DND-41 (cell line): ENCODE results near the gene C15orf62.
A peak's percentile ranks its signal among the peaks of the same experiment; 100 is the strongest.

Source experiments
- ATAC-seq: fragments of 200-7000 bp; cut with Tn5 transposase; 3 replicates; pipeline ENCODE4 v1.9.1; 2021; ENCODE audit warnings: low read depth; ENCODE audit not compliant: insufficient read depth
- DNase-seq: peaks from one replicate; pipeline ENCODE4 v3.0.0-alpha.2; 2020
- H2AFZ ChIP-seq: 2 replicates; pipeline ENCODE4 v1.6.0; 2012; ENCODE audit warnings: low read depth, low read length
- H3K27ac ChIP-seq: 2 replicates; pipeline ENCODE4 v1.5.1; 2012; ENCODE audit warnings: low read length, inconsistent platforms
- H3K27me3 ChIP-seq: fragments of 200-600 bp; sonication (generic); 2 replicates; pipeline ENCODE4 v1.6.0; 2012; ENCODE audit warnings: low read length, mild to moderate bottlenecking, inconsistent platforms; ENCODE audit not compliant: insufficient read depth, poor library complexity
- H3K36me3 ChIP-seq: 2 replicates; pipeline ENCODE4 v1.5.1; 2012; ENCODE audit warnings: low read length, inconsistent platforms; ENCODE audit not compliant: insufficient read depth
- H3K4me1 ChIP-seq: 2 replicates; pipeline ENCODE4 v1.5.1; 2012; ENCODE audit warnings: mild to moderate bottlenecking, low read length; ENCODE audit not compliant: insufficient read depth
- H3K4me2 ChIP-seq: 2 replicates; pipeline ENCODE4 v1.6.0; 2012; ENCODE audit warnings: mild to moderate bottlenecking, moderate library complexity, low read length, inconsistent platforms; ENCODE audit not compliant: insufficient read depth
- H3K4me3 ChIP-seq, 2 experiments: fragments of 200-600 bp in 1 of 2; shearing (Covaris generic) in 1 of 2; 2 replicates each; pipeline ENCODE4 v1.5.1; 2012 to 2016; ENCODE audit warnings: inconsistent platforms in 2 of 2, low read length in 2 of 2, mild to moderate bottlenecking in 2 of 2, low read depth in 1 of 2, moderate library complexity in 1 of 2
- H3K79me2 ChIP-seq: 2 replicates; pipeline ENCODE4 v1.6.0; 2012; ENCODE audit warnings: low read length, inconsistent platforms; ENCODE audit not compliant: insufficient read depth
- H3K9ac ChIP-seq: 2 replicates; pipeline ENCODE4 v1.6.0; 2012; ENCODE audit warnings: low read depth, mild to moderate bottlenecking, inconsistent platforms, low read length, moderate library complexity
- H3K9me3 ChIP-seq: 2 replicates; pipeline ENCODE4 v1.5.1; 2012; ENCODE audit warnings: low read length, moderate library complexity, mild to moderate bottlenecking, inconsistent platforms; ENCODE audit not compliant: insufficient read depth, severe bottlenecking
- H4K20me1 ChIP-seq: 2 replicates; pipeline ENCODE4 v1.6.0; 2012; ENCODE audit warnings: low read length; ENCODE audit not compliant: insufficient read depth
- CTCF ChIP-seq: IDR thresholded peaks from 2 replicates; pipeline ENCODE4 v1.5.1; 2012; ENCODE audit warnings: borderline replicate concordance, low read length, moderate library complexity, mild to moderate bottlenecking; ENCODE audit not compliant: poor library complexity, severe bottlenecking; ENCODE audit errors: extremely low read depth
- EZH2 ChIP-seq: IDR thresholded peaks from 3 replicates; pipeline ENCODE4 v1.6.1; 2012; ENCODE audit warnings: borderline replicate concordance, low read depth, mild to moderate bottlenecking, moderate library complexity, low read length, inconsistent platforms; ENCODE audit not compliant: severe bottlenecking

The C15orf62 gene

GRCh38 chr15:40796512-40796911 is 26.7 kb downstream of the C15orf62 start:
- no peak overlapping the region for H3K4me2 ChIP-seq
- DNase-seq (no peak), ATAC-seq (no peak)
- no peaks in the 10 kb centered on the region; the same call in 1 of the 2 replicates for H3K36me3 ChIP-seq
- no peak for TF ChIP-seq EZH2
- TF ChIP-seq CTCF, result no peak
- peaks cover 3% of the 10 kb centered on the region for H4K20me1 ChIP-seq
- no peak overlapping the region for H3K4me3 ChIP-seq
- H3K27me3 ChIP-seq, result no peaks in the 10 kb centered on the region
- H3K27ac ChIP-seq, result no peak overlapping the region
- peaks cover 45% of the 10 kb centered on the region for H3K79me2 ChIP-seq
- H3K4me1 ChIP-seq, result no peaks in the 10 kb centered on the region
- H2AFZ ChIP-seq, result no peak overlapping the region
- H3K9me3 ChIP-seq, result no peaks in the 10 kb centered on the region
- H3K9ac ChIP-seq, result no peak overlapping the region

GRCh38 chr15:40799523-40799922 is 29.7 kb downstream of the C15orf62 start:
- H3K27me3 ChIP-seq, result no peaks in the 10 kb centered on the region
- H3K9me3 ChIP-seq, result no peaks in the 10 kb centered on the region
- no peaks in the 10 kb centered on the region for H3K36me3 ChIP-seq
- H3K4me1 ChIP-seq, result no peaks in the 10 kb centered on the region
- H3K9ac ChIP-seq, result no peak overlapping the region
- H3K4me2 ChIP-seq, result no peak overlapping the region
- TF ChIP-seq CTCF (no peak), EZH2 (no peak)
- H4K20me1 ChIP-seq, result peaks cover 3% of the 10 kb centered on the region
- H3K27ac ChIP-seq, result no peak overlapping the region
- DNase-seq (no peak), ATAC-seq (no peak)
- H2AFZ ChIP-seq, result no peak overlapping the region
- H3K4me3 ChIP-seq, result no peak overlapping the region
- peaks cover 57% of the 10 kb centered on the region for H3K79me2 ChIP-seq

GRCh38 chr15:40803076-40803475 is 33.3 kb downstream of the C15orf62 start:
- DNase-seq (no peak), ATAC-seq (no peak)
- Histone ChIP-seq H3K4me1 (peaks cover 15% of the 10 kb centered on the region), H3K79me2 (peaks cover 56% of the 10 kb centered on the region), H3K36me3 (no peaks in the 10 kb centered on the region), H3K9me3 (no peaks in the 10 kb centered on the region), H4K20me1 (peaks cover 3% of the 10 kb centered on the region; the same call in 1 of the 2 replicates), H3K27me3 (no peaks in the 10 kb centered on the region), H2AFZ (no peak overlapping the region), H3K4me3 (no peak overlapping the region), H3K4me2 (no peak overlapping the region), H3K9ac (no peak overlapping the region), H3K27ac (no peak overlapping the region)
- TF ChIP-seq CTCF (no peak), EZH2 (no peak)

- Histone ChIP-seq H2AFZ (no peak overlapping the region), H3K9me3 (no peaks in the 10 kb centered on the region), H3K36me3 (no peaks in the 10 kb centered on the region), H3K27ac (no peak overlapping the region), H3K4me1 (peaks cover 21% of the 10 kb centered on the region), H3K79me2 (peaks cover 58% of the 10 kb centered on the region), H3K9ac (no peak overlapping the region), H3K4me2 (no peak overlapping the region), H3K27me3 (no peaks in the 10 kb centered on the region), H3K4me3 (no peak overlapping the region), H4K20me1 (peaks cover 3% of the 10 kb centered on the region; the same call in 1 of the 2 replicates)
- peak; percentile 11 for TF ChIP-seq CTCF
- TF ChIP-seq EZH2, result no peak
- DNase-seq, result no peak
- no peak for ATAC-seq
Measured at GRCh38 chr15:40803688-40804087, 33.9 kb downstream of the C15orf62 start.
